GM12865 (cell line): Measurements from ENCODE around the gene SERPINB5.
A peak's percentile ranks its signal among the peaks of the same experiment; 100 is the strongest.

Source experiments
- DNase-seq: peaks from one replicate; pipeline ENCODE4 v3.0.0; 2010; ENCODE audit warnings: low read depth
- H3K4me3 ChIP-seq: 2 replicates; pipeline ENCODE4 v1.5.1; 2011; ENCODE audit warnings: mild to moderate bottlenecking, low read depth, low read length, control low read depth
- TF ChIP-seq, protein P1 (sequence below): IDR thresholded peaks from 2 replicates; pipeline ENCODE4 v1.5.1; 2011; ENCODE audit warnings: low read length, control low read depth, low read depth, inconsistent platforms; ENCODE audit not compliant: insufficient read depth; ENCODE audit errors: missing control alignments

Gene SERPINB5

DNA sequence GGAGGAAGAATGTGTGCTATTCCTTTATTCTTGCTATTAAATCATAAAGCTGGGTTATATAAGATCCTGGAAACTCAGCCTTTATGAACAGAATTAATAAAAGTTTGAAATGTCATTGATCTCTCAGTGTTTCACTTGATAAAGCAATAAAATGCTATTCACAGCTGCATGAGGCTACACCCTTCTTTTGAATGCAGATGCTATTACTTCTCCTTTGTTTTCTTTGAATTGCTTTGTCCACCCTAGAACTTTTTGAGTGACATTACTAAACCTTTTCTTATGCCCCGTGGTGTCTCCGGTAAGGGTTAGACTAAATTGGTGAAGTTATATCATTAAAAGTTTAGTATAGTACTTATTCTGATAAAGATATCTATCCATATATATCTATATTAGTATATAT lies 18.9 kb downstream of the SERPINB5 start:
- DNase-seq: no peak
- TF ChIP-seq, protein P1, sequence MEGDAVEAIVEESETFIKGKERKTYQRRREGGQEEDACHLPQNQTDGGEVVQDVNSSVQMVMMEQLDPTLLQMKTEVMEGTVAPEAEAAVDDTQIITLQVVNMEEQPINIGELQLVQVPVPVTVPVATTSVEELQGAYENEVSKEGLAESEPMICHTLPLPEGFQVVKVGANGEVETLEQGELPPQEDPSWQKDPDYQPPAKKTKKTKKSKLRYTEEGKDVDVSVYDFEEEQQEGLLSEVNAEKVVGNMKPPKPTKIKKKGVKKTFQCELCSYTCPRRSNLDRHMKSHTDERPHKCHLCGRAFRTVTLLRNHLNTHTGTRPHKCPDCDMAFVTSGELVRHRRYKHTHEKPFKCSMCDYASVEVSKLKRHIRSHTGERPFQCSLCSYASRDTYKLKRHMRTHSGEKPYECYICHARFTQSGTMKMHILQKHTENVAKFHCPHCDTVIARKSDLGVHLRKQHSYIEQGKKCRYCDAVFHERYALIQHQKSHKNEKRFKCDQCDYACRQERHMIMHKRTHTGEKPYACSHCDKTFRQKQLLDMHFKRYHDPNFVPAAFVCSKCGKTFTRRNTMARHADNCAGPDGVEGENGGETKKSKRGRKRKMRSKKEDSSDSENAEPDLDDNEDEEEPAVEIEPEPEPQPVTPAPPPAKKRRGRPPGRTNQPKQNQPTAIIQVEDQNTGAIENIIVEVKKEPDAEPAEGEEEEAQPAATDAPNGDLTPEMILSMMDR: no peak
- no peak overlapping the region for H3K4me3 ChIP-seq

DNA sequence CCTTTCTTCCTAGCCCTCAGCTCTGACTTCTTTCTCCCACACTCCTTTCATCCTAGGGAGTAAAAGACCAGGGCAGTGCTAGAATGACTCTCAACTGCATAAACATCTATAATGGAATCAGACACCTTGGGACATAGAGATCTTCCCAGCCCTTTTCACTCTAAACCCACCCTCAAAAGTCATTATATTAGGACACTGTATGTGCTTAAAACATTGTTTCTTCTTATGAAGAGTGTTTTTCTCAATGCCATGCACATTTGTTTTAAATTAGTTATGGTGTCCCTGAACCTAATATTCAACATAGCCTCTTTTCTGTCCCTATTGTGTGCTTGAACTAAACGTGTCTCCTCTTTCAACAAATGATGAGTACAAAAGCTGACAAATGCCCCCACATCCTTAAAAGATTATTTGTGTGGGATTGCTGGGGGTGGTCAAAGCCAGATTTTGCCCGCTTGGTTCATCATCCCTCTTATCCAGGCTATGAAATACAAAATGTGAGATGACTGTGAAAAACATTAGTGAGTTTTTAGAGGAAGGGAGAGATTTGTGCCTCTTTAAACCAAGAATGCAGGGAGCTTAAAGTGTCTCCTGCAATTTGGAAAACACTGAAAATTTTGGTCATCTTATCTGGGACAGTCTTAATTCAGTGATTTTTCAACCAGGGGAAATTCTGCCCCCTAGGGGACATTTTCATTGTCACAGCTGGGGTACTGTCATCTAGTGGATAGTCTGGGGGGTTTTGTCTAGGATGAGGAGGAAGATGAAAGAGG lies 29.0 kb downstream of the SERPINB5 start:
- no peak overlapping the region for H3K4me3 ChIP-seq
- TF ChIP-seq, protein P1: peak; percentile 61
- DNase-seq: peak; percentile 33

DNA sequence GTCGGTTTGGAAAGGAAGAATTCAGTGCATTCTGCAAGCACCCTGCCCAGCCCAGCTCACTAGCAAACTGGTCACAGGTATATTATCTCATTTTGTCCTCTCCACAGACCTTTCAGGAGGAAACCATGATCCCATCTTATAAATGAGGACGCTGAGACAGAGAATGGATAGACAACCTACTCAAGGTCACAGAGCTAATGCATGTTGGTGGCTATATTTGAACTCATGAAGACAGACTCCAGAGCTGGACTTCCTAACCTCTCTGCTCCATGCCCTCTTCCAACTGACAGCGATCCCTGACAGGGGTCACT lies 29.5 kb downstream of the SERPINB5 start:
- DNase-seq: no peak
- TF ChIP-seq, protein P1: no peak

DNA sequence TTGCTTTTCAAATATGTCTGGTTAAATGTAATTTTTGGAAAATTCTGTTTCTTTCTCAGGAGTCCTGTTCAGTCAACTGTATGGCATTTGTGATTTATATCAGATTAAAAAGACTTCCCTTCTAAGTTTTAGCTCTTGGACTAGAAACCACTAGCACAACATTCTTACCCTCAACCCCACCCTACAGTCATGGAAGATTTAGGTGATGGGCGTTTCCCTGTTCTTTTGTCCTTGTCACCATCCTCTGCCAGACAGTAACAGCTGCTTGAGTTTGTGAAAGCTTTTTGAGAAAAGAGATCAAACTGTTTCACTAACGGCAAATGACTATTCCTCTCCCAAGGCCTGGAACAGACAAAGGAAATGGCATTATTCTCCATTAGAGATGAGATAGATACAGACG lies 31.8 kb downstream of the SERPINB5 start:
- no peak for DNase-seq
- TF ChIP-seq, protein P1: no peak
- no peak overlapping the region for H3K4me3 ChIP-seq

More for the DNA sequence above, 29.5 kb downstream of the SERPINB5 start:
- no peak overlapping the region for H3K4me3 ChIP-seq

DNA sequence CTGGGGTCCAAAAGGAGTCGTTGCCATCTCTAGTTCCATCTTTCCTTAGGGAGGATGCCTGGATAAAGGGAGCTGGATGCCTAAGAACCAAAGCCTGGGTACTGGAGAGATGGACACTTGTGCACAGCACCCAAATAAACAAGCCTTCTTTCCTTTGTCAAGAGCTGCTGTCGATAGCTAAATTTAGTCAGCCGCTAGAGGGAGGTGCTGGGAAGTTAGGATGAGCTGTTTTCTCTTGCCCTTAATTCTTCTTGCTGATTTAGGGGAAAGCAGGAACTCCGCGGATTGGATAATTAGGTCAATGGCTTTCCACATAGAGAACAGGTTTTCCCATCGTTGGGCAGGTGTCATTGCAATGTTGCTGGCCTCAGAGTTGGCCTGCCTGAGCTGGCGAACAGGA lies 34.5 kb downstream of the SERPINB5 start:
- DNase-seq: peak; percentile 22
- no peak overlapping the region for H3K4me3 ChIP-seq
- TF ChIP-seq, protein P1: peak; percentile 46

DNA sequence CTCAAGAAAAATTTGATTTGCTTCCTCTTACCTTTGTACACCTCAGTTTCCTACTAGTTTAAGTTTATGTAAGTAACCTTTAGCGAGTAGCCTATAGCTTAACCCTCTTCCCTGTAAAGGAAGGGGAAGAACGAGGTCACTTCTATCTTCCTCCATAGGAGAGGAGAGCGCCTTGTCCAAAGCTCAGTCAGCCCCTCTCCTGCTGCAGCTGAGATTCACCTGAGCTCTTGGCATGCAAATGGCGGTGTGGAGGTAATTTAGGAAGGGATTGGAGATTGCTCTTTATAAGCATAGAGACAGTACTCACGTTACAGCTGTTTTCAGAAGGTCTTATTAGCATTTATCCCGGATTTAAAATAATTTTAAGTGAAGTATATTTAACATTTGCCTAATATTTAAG lies 37.6 kb downstream of the SERPINB5 start:
- no peak overlapping the region for H3K4me3 ChIP-seq
- TF ChIP-seq, protein P1: no peak
- DNase-seq: no peak
